SH-SY5Y (cell line): Measurements from ENCODE around the gene COMMD3.

ENCODE experiments used
- GATA2 ChIP-seq: IDR thresholded peaks from 2 replicates; pipeline ENCODE4 v1.6.1; 2011; ENCODE audit warnings: mild to moderate bottlenecking, low read depth, low read length
- GATA3 ChIP-seq: IDR thresholded peaks from 2 replicates; pipeline ENCODE4 v1.6.1; 2011; ENCODE audit warnings: low read depth, mild to moderate bottlenecking, low read length, moderate library complexity

- TF ChIP-seq GATA2, result no peak
- no peak for TF ChIP-seq GATA3
These were observed 50.6 kb downstream of the COMMD3 start for GRCh38 chr10:22366771-22367170.
